Measurements from ENCODE around the gene SCP2.

The SCP2 gene

DNA sequence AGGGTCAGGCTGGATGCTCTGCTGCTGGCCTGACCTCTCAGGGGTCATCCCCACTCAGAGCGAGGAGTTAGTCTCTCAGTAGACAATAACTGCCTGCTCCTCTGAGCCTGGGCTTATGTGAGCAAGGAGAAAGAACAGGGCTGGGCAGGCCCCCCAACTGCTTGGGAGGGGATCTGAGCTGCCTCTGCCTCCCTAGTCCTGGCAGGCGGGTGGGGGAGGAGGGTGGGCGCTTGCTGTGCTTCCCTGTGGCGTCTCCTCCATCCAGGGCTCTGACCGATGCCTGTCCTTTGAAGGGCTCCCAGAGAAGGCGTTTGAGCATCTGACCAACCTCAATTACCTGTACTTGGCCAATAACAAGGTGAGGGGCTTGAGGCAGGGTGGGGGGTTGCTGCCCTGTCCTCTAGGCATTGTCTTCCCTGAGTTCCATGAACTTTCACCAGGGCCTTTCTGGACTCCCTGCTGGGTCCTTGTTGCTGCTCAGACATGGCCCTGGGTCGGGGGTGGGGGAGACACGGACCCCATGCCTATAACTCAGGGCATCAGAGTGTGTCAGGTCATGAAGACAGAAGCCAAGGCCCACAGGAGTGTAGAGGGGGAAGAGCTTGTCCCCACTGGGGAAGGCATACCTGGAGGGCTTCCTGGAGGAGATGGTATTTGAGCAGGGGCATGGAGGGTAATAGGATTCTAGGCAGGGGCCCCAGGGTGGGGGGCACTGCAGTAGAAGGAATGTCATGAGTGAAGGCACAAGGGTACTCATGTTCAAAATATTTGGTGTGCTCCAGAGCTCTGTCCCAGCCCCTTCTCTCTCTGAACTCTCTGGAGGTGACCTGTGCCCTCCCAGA is 147.5 kb downstream of the SCP2 start:
- no peak overlapping the region for H3K27ac ChIP-seq
- no peak for TF ChIP-seq ZFX (IDR thresholded peaks at IDR 0.05; ENCODE audit: borderline replicate concordance)
- no peak for TF ChIP-seq CTCF (IDR thresholded peaks at IDR 0.05)

DNA sequence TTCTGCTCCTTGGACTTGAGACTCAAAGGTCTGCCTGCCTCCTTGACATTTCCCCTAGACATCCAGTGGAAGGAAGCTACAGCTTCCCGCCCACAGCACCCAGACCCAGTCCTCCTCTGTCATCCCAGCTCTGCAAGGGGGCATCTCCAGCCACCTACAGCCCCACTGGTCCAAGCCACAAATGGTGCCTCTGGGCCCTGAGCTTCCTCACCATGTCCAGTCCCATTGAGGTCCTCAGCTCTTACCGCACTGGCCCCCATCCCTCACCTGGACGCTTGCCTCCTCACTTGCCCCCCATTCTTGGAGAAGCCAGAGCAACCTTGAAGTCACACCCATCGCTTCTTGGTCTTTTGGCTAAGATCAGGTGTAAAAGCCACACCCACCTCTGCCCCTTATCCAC is 148.1 kb downstream of the SCP2 start:
- TF ChIP-seq CTCF (IDR thresholded peaks at IDR 0.05) (no peak), ZFX (IDR thresholded peaks at IDR 0.05; ENCODE audit: borderline replicate concordance) (no peak)
- no peak overlapping the region for H3K27ac ChIP-seq

DNA sequence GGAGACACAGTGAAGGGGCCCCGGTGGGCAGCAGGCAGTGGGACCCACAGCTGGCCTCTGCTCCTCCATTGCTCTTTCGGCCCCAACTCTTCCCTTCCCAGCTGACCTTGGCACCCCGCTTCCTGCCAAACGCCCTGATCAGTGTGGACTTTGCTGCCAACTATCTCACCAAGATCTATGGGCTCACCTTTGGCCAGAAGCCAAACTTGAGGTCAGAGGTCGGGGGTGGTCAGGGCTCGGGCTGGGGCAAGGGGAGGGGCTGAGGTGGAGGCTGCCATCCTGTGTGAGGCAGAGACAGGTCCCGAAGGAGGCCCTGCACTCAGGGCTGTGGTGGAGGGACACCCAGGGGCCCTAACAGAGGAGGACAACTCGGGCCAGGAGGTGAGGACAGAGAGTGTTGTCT is 148.7 kb downstream of the SCP2 start:
- TF ChIP-seq ZFX (IDR thresholded peaks at IDR 0.05; ENCODE audit: borderline replicate concordance), result no peak
- no peak for TF ChIP-seq CTCF (IDR thresholded peaks at IDR 0.05)
- no peak overlapping the region for H3K27ac ChIP-seq

- TF ChIP-seq ZFX (IDR thresholded peaks at IDR 0.05; ENCODE audit: borderline replicate concordance), result no peak
- no peak for TF ChIP-seq CTCF (IDR thresholded peaks at IDR 0.05)
- H3K27ac ChIP-seq, result no peak overlapping the region
Observed at GRCh38 chr1:53076165-53076564, 149.1 kb downstream of the SCP2 start.

- H3K27ac ChIP-seq, result no peak overlapping the region
- TF ChIP-seq ZFX (IDR thresholded peaks at IDR 0.05; ENCODE audit: borderline replicate concordance), result no peak
- TF ChIP-seq CTCF (IDR thresholded peaks at IDR 0.05), result no peak
Observed at GRCh38 chr1:53076721-53077598, 149.9 kb downstream of the SCP2 start.

DNA sequence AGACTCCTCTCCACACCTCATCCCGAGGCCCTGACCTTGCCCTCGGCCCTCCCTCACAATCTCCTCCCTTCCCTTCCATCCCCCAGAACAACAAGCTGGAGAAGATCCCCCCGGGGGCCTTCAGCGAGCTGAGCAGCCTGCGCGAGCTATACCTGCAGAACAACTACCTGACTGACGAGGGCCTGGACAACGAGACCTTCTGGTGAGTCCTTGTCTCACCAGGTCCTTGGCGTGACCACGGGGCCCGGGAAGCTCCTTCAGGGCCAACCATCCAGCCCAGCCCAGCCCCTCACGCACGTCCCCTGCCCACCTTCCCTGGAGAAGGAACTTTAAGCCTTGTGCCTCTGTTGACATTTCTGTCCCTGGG is 150.5 kb downstream of the SCP2 start:
- no peak overlapping the region for H3K27ac ChIP-seq
- TF ChIP-seq CTCF (IDR thresholded peaks at IDR 0.05) (no peak), ZFX (IDR thresholded peaks at IDR 0.05; ENCODE audit: borderline replicate concordance) (no peak)

Data from 22Rv1 (cell line).